H1 (cell line): ENCODE measurements around the gene THAP7. TPM values are rescaled to one million over a fixed set of nuclear protein-coding genes. Genes with fewer than 3 reads are reported as not detected.

Experiments used
- CTCF ChIA-PET: fragments of 300-600 bp; sonication (Branson Sonifier 250); formaldehyde crosslinking; loops from one replicate; lab custom pipeline; 2021; ENCODE audit not compliant: partially characterized antibody; lab: Charles Lee
- POLR2A ChIA-PET: fragments of 300-600 bp; sonication (Branson Sonifier 250); formaldehyde crosslinking; loops from one replicate; lab custom pipeline; 2021; ENCODE audit warnings: inconsistent platforms; ENCODE audit not compliant: partially characterized antibody; lab: Charles Lee
- DNase-seq, 2 experiments: peaks; one replicate each; pipeline versions ENCODE4 v3.0.0 to v3.0.0-alpha.2; 2010 to 2022; ENCODE audit warnings: low spot score in 2 of 2, low read depth in 1 of 2, mixed read lengths in 1 of 2
- FAIRE-seq: peaks from 2 replicates; lab custom pipeline; 2011; peaks lifted over from hg19 to GRCh38; lab: Jason Lieb, UNC
- H2AFZ ChIP-seq: 2 replicates; pipeline ENCODE4 v1.8.1; 2012; ENCODE audit warnings: low read length, inconsistent platforms
- H2AK5ac ChIP-seq: 2 replicates; pipeline ENCODE4 v1.6.1; 2013; ENCODE audit warnings: low read depth, low read length
- H2BK120ac ChIP-seq: replicated peaks from 2 replicates; pipeline ENCODE3; 2013; ENCODE audit warnings: low read depth, low read length, inconsistent platforms
- H2BK12ac ChIP-seq: 2 replicates; pipeline ENCODE4 v1.6.1; 2013; ENCODE audit warnings: low read depth, low read length
- H2BK15ac ChIP-seq: 2 replicates; pipeline ENCODE4 v1.6.1; 2013; ENCODE audit warnings: low read length
- H2BK20ac ChIP-seq: 2 replicates; pipeline ENCODE4 v1.6.1; 2013; ENCODE audit warnings: low read length
- H2BK5ac ChIP-seq: 2 replicates; pipeline ENCODE4 v1.6.1; 2013; ENCODE audit warnings: low read depth, low read length
- H3K14ac ChIP-seq: 2 replicates; pipeline ENCODE4 v1.6.1; 2013; ENCODE audit warnings: inconsistent platforms; ENCODE audit not compliant: insufficient read length
- H3K18ac ChIP-seq: 2 replicates; pipeline ENCODE4 v1.6.1; 2013; ENCODE audit warnings: low read length; ENCODE audit errors: extremely low read depth
- H3K23ac ChIP-seq: 2 replicates; pipeline ENCODE4 v1.6.1; 2013; ENCODE audit warnings: inconsistent platforms; ENCODE audit not compliant: insufficient read length
- H3K23me2 ChIP-seq: 2 replicates; pipeline ENCODE4 v1.6.1; 2013; ENCODE audit warnings: low read depth, low read length
- H3K27ac ChIP-seq: 2 replicates; pipeline ENCODE4 v1.6.1; 2011; ENCODE audit warnings: low read depth, low read length, inconsistent platforms
- H3K27me3 ChIP-seq, 4 experiments: replicated peaks in 1 of 4; 1 replicate in 1 of 4; 2 replicates in 3 of 4; pipeline versions ENCODE4 v1.6.1 to v1.8.1; 2011 to 2013; ENCODE audit warnings: low read length in 3 of 4, mild to moderate bottlenecking in 3 of 4, inconsistent platforms in 2 of 4, mixed read lengths in 2 of 4, moderate library complexity in 1 of 4; ENCODE audit not compliant: control insufficient read depth in 3 of 4, insufficient read depth in 3 of 4; ENCODE audit errors: extremely low read depth in 1 of 4
- H3K36me3 ChIP-seq, 4 experiments: 2 replicates each; pipeline versions ENCODE4 v1.6.1 to v1.8.1; 2011 to 2013; ENCODE audit warnings: mild to moderate bottlenecking in 4 of 4, low read length in 3 of 4, moderate library complexity in 2 of 4, control low read depth in 1 of 4, inconsistent platforms in 1 of 4; ENCODE audit not compliant: insufficient read depth in 4 of 4, control insufficient read depth in 2 of 4
- H3K4ac ChIP-seq: replicated peaks from 2 replicates; pipeline ENCODE3; 2013; ENCODE audit warnings: low read length, low read depth, mixed read lengths, inconsistent platforms; ENCODE audit not compliant: insufficient read length
- H3K4me1 ChIP-seq, 4 experiments: replicated peaks in 1 of 4; 1 replicate in 1 of 4; 2 replicates in 3 of 4; pipeline versions ENCODE4 v1.6.1 to v1.8.1; 2011 to 2013; ENCODE audit warnings: low read length in 3 of 4, inconsistent platforms in 2 of 4, mixed read lengths in 1 of 4; ENCODE audit not compliant: insufficient read depth in 4 of 4, control insufficient read depth in 3 of 4
- H3K4me2 ChIP-seq, 2 experiments: 2 replicates each; pipeline versions ENCODE4 v1.6.1 to v1.8.1; 2011 to 2013; ENCODE audit warnings: low read depth in 2 of 2, low read length in 2 of 2, control low read depth in 1 of 2, inconsistent platforms in 1 of 2, mild to moderate bottlenecking in 1 of 2; ENCODE audit not compliant: insufficient read depth in 1 of 2
- H3K4me3 ChIP-seq, 4 experiments: fragments of 200-600, 300-600 bp in 1 of 4; sonication (generic), shearing (Covaris generic), sonication (Bioruptor Twin) in 1 of 4; 2 replicates each; pipeline versions ENCODE4 v1.5.1 to v1.8.1; 2011 to 2016; ENCODE audit warnings: low read length in 4 of 4, low read depth in 3 of 4, control low read depth in 2 of 4, inconsistent platforms in 2 of 4, mild to moderate bottlenecking in 2 of 4, mixed read lengths in 1 of 4, moderate library complexity in 1 of 4; ENCODE audit not compliant: insufficient read depth in 2 of 4; ENCODE audit errors: extremely low read depth in 1 of 4
- H3K56ac ChIP-seq: replicated peaks from 2 replicates; pipeline ENCODE3; 2013; ENCODE audit warnings: low read depth, mild to moderate bottlenecking, mixed read lengths, low read length, inconsistent platforms; ENCODE audit not compliant: insufficient read length
- H3K79me1 ChIP-seq: 2 replicates; pipeline ENCODE4 v1.6.1; 2013; ENCODE audit warnings: low read depth, low read length, control low read depth
- H3K79me2 ChIP-seq, 2 experiments: 2 replicates each; pipeline versions ENCODE4 v1.6.1 to v1.8.1; 2012 to 2013; ENCODE audit warnings: low read length in 2 of 2, mild to moderate bottlenecking in 2 of 2, inconsistent platforms in 1 of 2; ENCODE audit not compliant: insufficient read depth in 2 of 2, control insufficient read depth in 1 of 2
- H3K9ac ChIP-seq, 4 experiments: replicated peaks in 1 of 4; 1 replicate in 1 of 4; 2 replicates in 3 of 4; pipeline versions ENCODE4 v1.6.1 to v1.8.1; 2011 to 2013; ENCODE audit warnings: low read depth in 3 of 4, low read length in 3 of 4, control low read depth in 2 of 4, mild to moderate bottlenecking in 2 of 4, moderate library complexity in 2 of 4, inconsistent platforms in 1 of 4; ENCODE audit errors: extremely low read depth in 1 of 4
- H3K9me3 ChIP-seq, 2 experiments: 2 replicates each; pipeline versions ENCODE4 v1.6.1 to v1.8.1; 2012 to 2013; ENCODE audit warnings: mild to moderate bottlenecking in 2 of 2, moderate library complexity in 2 of 2, control low read depth in 1 of 2, inconsistent platforms in 1 of 2, low read depth in 1 of 2, low read length in 1 of 2, mixed read lengths in 1 of 2; ENCODE audit not compliant: insufficient read depth in 2 of 2
- H4K20me1 ChIP-seq, 2 experiments: replicated peaks in 1 of 2; 2 replicates each; pipeline versions ENCODE3 to v1.8.1; 2011 to 2013; ENCODE audit warnings: inconsistent platforms in 2 of 2, low read length in 2 of 2, mild to moderate bottlenecking in 1 of 2; ENCODE audit not compliant: insufficient read depth in 2 of 2, control insufficient read depth in 1 of 2
- H4K5ac ChIP-seq: 2 replicates; pipeline ENCODE4 v1.6.1; 2013; ENCODE audit warnings: low read length, low read depth, mixed read lengths, inconsistent platforms; ENCODE audit not compliant: insufficient read length
- H4K8ac ChIP-seq: 2 replicates; pipeline ENCODE4 v1.8.0; 2013; ENCODE audit warnings: mild to moderate bottlenecking, moderate library complexity, low read length, inconsistent platforms; ENCODE audit not compliant: insufficient read depth; ENCODE audit errors: extremely low read depth
- H4K91ac ChIP-seq: replicated peaks from 2 replicates; pipeline ENCODE3; 2013; ENCODE audit warnings: low read length, mixed read lengths, inconsistent platforms; ENCODE audit not compliant: insufficient read length
- ASH2L ChIP-seq: fragments of 200-600, 300-600 bp; sonication (generic); IDR thresholded peaks from one replicate; pipeline ENCODE4 v1.7.1; 2017; ENCODE audit warnings: low read length
- HDAC6 ChIP-seq: IDR thresholded peaks from one replicate; pipeline ENCODE4 v1.7.1; 2012; ENCODE audit warnings: low read depth, mild to moderate bottlenecking, inconsistent platforms, low read length, moderate library complexity
- NRF1 ChIP-seq: IDR thresholded peaks from 2 replicates; pipeline ENCODE4 v1.6.1; 2011; ENCODE audit warnings: mild to moderate bottlenecking, low read depth, low read length, improper control_type of control experiment
- WGBS, 2 experiments: shearing (Covaris generic) in 1 of 2; methylation state at CpG; one replicate each; pipeline versions ENCODE4 v1.1.6 to v1.1.7; 2013 to 2015; ENCODE audit warnings: low lambda C conversion rate in 2 of 2, mixed read lengths in 2 of 2, inconsistent platforms in 1 of 2, low coverage in 1 of 2, missing lambda C conversion rate in 1 of 2; ENCODE audit not compliant: insufficient replicate concordance in 2 of 2, insufficient coverage in 1 of 2, insufficient read length in 1 of 2; ENCODE audit errors: extremely low coverage in 1 of 2, missing lambda C conversion rate in 1 of 2; 5-methylcytosine and 5-hydroxymethylcytosine counted together
- polyA plus RNA-seq, 7 experiments: library from polyadenylated mRNA; depleted of rRNA in 3 of 7; stranded (reverse) in 5 of 7; unstranded in 2 of 7; fragments of >200 nt in 5 of 7; fragments of 200-250 nt in 2 of 7; gene quantifications; 1 replicate in 5 of 7; 2 replicates in 1 of 7; 4 replicates in 1 of 7; pipeline versions ENCODE4 v1.2.1 to v1.2.3, GENCODE V29; 2011 to 2013; ENCODE audit warnings: missing spikeins in 2 of 7, mixed read lengths in 2 of 7
- total RNA-seq: library from RNA; stranded (reverse); fragmentation: NEBNext Ultra II Directional; extraction: Animal tissue kit (Norgen Biotek cat#: 25700); gene quantifications from 2 replicates; pipeline ENCODE4 v1.2.1, GENCODE V29; 2021

The THAP7 gene
- total and polyA plus RNA-seq, 2 of the 8 experiments (the other 6 are each of a cell fraction or from before 2014, with no cell fraction given) = 16.9 to 32.5 TPM

DNA sequence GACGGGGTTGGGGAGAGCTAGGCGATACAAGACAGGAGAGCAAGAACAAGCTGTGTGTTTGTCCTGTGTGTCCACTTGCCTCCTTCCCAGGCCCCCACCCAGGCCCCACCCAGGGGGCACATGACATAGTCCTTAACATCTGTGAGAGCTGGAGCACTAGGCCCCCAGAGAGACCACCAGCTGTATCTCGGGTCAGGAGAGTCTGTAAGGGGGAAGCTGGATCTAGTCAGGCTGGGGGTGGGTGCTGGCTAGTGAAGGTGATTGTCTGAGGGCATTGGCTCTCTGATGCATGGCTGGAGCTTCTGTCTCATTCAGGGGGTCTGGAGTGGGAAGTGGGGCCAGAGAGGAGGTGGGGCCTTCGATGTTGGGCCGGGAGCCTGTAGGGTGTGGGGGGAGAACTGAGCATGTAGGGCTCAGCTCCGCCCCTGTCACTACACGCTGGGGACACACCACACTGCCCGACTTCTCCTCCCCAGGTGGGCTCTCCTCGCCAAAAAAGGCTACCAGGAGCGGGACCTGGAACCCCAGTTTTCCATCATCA lies 13.6 kb upstream of the THAP7 start:
- Histone ChIP-seq H2BK120ac (no peak overlapping the region), H4K20me1 (no peaks in the 10 kb centered on the region), H2BK5ac (no peak overlapping the region), H3K27ac (no peak overlapping the region), H4K91ac (no peak overlapping the region), H3K56ac (no peak overlapping the region), H3K23ac (no peak overlapping the region), H3K27me3 (peaks cover 0 to 4% (median 3%) of the 10 kb centered on the region in 4 experiments; a peak in 4 of 7 replicates), H3K4me1 (peaks cover 5 to 21% (median 11%) of the 10 kb centered on the region in 4 experiments), H4K5ac (no peak overlapping the region), H2BK12ac (no peak overlapping the region), H3K4ac (no peak overlapping the region), H3K9ac (no peak overlapping the region), H3K4me2 (no peak overlapping the region; a peak in 1 of 4 replicates), H3K36me3 (no peaks in the 10 kb centered on the region), H2AK5ac (no peak overlapping the region), H3K14ac (no peak overlapping the region), H3K23me2 (peaks cover 6% of the 10 kb centered on the region; the same call in 1 of the 2 replicates), H3K9me3 (no peaks in the 10 kb centered on the region), H3K79me1 (no peaks in the 10 kb centered on the region; the same call in 1 of the 2 replicates), H2BK15ac (no peak overlapping the region), H4K8ac (no peak overlapping the region), H3K79me2 (no peaks in the 10 kb centered on the region), H3K18ac (no peak overlapping the region; the same call in 1 of the 2 replicates), H3K4me3 (no peak overlapping the region), H2BK20ac (no peak overlapping the region), H2AFZ (no peak overlapping the region)
- DNase-seq (no peak), FAIRE-seq (no peak)
- ChIA-PET CTCF (interaction anchor here (0.5 to 1.7 kb wide), 5 partner anchors 10 to 1002 kb away, joined by 3 to 5 read pairs (median 4); partner anchors contain the start of gene LZTR1), POLR2A (interaction anchor here (0.8 to 2.2 kb wide), 2 partner anchors 10 to 12 kb away, joined by 3 to 5 read pairs; no protein-coding TSS in a partner anchor)
- TF ChIP-seq NRF1 = no peak
- TF ChIP-seq HDAC6 = no peak
- TF ChIP-seq ASH2L = no peak
- 88% methylated on average over 3 of the region's 10 CpGs; no CpG with 5 or more reads in 1 of the 2 experiments for WGBS, 2 experiments
